ENCODE measurements around the gene CYB561D2. TPM values are rescaled to one million over a fixed set of nuclear protein-coding genes. Genes with fewer than 3 reads are reported as not detected.

Gene CYB561D2
- total RNA-seq, result 24.4 and 29.2 TPM in 2 replicates

GRCh38 chr3:50350527-50351322 lies at the start of gene CYB561D2, which contains the start of gene NPRL2:
CYB561D2 (plus strand) TSS chr3:50350862; CDS start chr3:50351434, 572 bp downstream.
NPRL2 (minus strand) TSS chr3:50350775; CDS start chr3:50350652, 123 bp downstream.

DNA sequence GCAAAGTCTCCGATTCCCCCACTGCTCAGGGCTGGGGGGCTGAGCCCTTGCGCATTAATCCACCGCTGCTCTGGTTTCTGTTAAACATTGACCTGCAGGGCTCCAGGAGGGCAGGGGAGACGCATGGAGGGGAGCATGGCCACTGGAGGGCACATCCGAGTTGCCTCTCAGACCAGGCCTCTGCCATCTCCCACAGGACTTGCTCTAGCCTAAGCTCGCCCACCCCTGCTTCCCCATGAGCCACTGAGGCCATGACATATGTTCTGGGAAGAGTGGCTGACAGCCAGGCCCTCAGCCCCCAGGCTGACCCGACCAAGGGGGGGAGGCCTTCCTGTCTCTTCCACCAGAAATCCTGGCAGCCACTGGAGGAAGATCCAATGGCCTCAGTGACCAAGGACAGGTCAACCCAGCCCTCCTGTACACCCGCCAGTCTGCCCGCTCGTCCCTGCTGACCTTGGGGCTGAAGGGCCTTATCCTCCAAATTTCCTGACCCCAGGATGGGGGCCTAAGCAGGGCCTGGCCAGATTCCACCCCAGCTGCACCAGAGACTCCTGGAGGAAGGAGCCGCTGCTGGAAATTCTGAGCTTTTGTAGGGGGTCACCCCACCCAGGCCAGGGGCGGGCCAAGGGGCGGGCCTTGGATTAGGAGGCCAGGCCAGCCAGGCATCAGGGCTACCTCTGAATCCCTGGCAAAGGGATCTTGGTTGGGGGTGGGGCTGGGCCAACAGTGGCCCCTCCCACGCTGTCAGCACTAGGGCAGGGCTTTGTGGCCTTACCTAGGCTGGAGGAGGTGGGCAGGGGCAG lies 47.4 kb upstream of the CYB561D2 start, which contains the start of gene HYAL1:
Gene HYAL1, minus strand, starts transcription at position 562 of the 803 bp plus-strand sequence. CDS start 618 bp downstream, outside the sequence.

GRCh38 chr3:50322386-50323091 lies 28.1 kb upstream of the CYB561D2 start, which contains the start of gene HYAL2:
HYAL2 (minus strand) TSS chr3:50322745; CDS start chr3:50320489, 2,256 bp downstream.

DNA sequence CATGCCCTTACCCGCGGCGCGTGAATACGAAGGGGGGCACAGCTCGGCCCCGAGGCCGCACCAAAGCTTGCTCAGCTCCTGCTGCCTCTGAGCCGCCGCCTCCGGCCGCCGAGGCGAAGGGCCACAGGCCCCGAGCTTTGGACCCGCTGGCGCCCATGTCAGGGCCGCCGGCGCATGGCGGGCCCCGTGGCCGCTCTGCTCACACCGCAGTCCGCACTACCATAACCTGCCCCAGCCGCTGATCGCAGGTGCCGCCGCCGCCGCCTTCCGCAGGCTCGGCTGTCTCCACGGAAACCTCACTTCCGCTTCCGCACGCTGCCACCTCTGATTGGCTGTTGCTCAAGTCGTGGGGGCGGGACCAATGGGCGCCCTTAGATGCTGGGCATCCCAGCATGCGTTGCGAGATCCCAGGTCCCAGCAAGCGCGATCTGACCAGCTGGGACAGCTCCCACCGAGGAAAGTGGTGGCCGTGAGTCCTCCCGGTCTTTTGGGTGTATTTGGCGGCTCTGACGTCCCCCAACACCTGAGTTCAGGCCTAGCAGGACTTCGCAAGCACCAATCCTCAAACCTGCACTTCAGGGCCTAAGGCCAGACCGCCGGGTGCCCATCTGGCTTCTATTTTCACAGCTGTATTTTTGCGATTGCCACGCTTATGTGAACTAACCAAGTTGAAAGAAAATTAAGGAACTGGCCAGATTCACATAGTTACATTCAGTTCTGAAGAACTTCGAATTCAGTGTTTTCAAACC lies 22.5 kb upstream of the CYB561D2 start, which contains the start of gene TUSC2:
Gene TUSC2, minus strand, starts transcription at position 281 of the 749 bp plus-strand sequence. Its CDS starts 124 bp downstream, at position 157.

GRCh38 chr3:50340448-50341329 lies 10.0 kb upstream of the CYB561D2 start, which contains the start of gene RASSF1:
RASSF1 (minus strand) TSS chr3:50340836; CDS start chr3:50340805, 31 bp downstream.

DNA sequence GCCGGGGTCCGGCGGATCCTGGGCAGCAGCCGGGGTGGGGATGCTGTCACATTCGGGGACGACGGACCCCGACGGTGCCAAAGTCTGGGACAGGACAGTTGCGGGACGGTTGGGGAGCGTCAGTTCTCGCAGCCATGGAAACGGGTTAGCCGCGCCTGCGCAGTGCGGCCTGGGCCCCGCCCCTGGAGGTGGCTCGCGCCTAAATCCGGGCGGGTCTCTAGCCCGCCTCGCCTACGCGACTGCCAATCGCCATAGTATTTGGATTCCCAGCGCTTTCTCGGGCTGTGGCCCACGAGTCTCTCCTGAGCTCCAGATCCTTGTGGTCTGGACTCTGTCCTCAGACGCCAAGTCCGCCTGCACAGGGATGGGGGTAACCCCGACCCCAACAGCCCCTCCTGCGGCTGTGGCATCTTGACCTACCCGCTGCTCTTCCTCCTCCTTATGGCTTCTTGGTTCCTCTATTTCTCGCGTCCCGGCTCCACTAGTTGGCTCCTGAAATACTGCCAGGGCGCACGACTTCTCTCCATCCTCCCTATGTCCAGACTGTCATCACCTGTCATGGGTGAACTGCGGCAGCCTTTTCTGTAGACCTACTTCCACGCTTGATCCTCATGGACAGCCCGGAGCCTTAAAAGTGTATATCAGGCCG lies 5.0 kb upstream of the CYB561D2 start, which contains the start of gene ZMYND10:
Gene ZMYND10, minus strand, starts transcription at position 147 of the 649 bp plus-strand sequence. CDS start 153 bp downstream, outside the sequence.

DNA sequence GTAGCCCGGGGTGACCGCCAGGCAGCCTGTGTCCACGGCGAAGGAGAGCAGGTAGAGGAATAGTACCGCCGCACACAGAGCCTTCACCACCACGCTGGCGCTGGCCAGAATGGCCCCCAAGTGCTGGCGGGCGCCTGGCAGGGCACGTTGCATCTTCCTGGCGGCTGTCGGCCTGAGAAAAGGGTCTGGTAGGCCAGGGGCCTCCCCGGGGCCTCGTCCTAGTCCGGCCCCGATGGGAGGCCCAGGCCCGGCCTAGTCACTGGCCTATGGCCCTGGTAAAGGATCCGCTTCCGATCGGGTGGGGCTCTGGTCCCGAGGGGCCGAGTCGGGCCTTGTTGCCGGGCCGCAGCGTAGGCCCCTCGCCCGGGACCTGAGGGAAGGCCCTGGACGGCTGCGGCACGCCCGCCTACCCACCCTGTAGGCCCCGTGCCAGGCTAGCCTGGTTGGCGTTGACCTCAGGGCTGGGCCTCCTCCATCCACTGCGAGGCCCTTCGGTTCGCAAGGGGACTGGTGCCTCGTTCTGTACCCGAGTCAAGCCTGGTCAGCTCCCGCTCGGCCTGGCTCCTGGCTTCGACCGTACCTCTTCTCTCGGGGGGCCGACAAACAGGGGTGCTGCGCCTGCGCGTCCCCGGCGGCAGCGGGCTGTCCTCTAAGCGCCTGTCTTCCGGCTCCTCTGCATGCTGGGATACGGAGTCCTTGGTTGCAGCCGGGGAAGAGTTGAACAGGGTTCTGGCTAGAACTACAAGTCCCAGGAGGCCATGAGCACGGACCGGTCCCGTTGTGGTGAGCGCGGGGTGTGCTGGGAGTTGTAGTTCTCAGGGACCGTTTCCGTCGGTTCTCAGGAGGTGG lies 8.5 kb downstream of the CYB561D2 start, which contains the start of gene TMEM115:
Gene TMEM115, minus strand, starts transcription at position 611 of the 849 bp plus-strand sequence. Its CDS starts 458 bp downstream, at position 153.

Other genes with a start within 250 kb of the CYB561D2 start
- 120 and 137 TPM in 2 replicates for gene SEMA3F, start 195.5 kb upstream of the CYB561D2 start, total RNA-seq
- gene GNAT1, start 159.3 kb upstream of the CYB561D2 start, total RNA-seq, result not detected in 2 replicates
- gene SLC38A3, start 145.6 kb upstream of the CYB561D2 start, total RNA-seq, result not detected in 2 replicates
- 179 and 228 TPM in 2 replicates for gene GNAI2, start 114.7 kb upstream of the CYB561D2 start, total RNA-seq
- gene SEMA3B, start 81.7 kb upstream of the CYB561D2 start, total RNA-seq, result 3.5 and 8.4 TPM in 2 replicates
- not detected in 2 replicates for gene LSMEM2, start 71.8 kb upstream of the CYB561D2 start, total RNA-seq
- 134 and 183 TPM in 2 replicates for gene IFRD2, start 58.4 kb upstream of the CYB561D2 start, total RNA-seq
- gene HYAL3, start 51.5 kb upstream of the CYB561D2 start, total RNA-seq, result 11.6 TPM in 2 replicates
- 16.7 and 30.1 TPM in 2 replicates for gene NAA80, start 51.5 kb upstream of the CYB561D2 start, total RNA-seq
- 3.0 and 6.3 TPM in 2 replicates for gene HYAL1, start 47.3 kb upstream of the CYB561D2 start, total RNA-seq
- gene HYAL2, start 28.1 kb upstream of the CYB561D2 start, total RNA-seq, result 78.0 and 92.5 TPM in 2 replicates
- 38.6 and 39.7 TPM in 2 replicates for gene TUSC2, start 22.6 kb upstream of the CYB561D2 start, total RNA-seq
- 16.5 and 27.5 TPM in 2 replicates for gene RASSF1, start 10.0 kb upstream of the CYB561D2 start, total RNA-seq
- 0.11 and 0.62 TPM in 2 replicates for gene ZMYND10, start 5.1 kb upstream of the CYB561D2 start, total RNA-seq
- gene NPRL2, start 87 bp upstream of the CYB561D2 start, total RNA-seq, result 14.6 and 17.2 TPM in 2 replicates
- 47.8 and 51.1 TPM in 2 replicates for gene TMEM115, start 8.7 kb downstream of the CYB561D2 start, total RNA-seq
- gene CACNA2D2, start 152.8 kb downstream of the CYB561D2 start, total RNA-seq, result not detected in 2 replicates
- gene C3orf18, start 216.9 kb downstream of the CYB561D2 start, total RNA-seq, result 3.0 and 3.7 TPM in 2 replicates
- 19.5 and 21.2 TPM in 2 replicates for gene HEMK1, start 218.7 kb downstream of the CYB561D2 start, total RNA-seq